Neural progenitor cell (in vitro differentiated cells): ENCODE measurements around the gene KIAA0586.

Experiments
- CTCF ChIP-seq: fragments of 200-600 bp; sonication (generic); IDR thresholded peaks from 2 replicates; pipeline ENCODE4 v1.5.1; 2017; ENCODE audit warnings: antibody characterized with exemption, mild to moderate bottlenecking
- EZH2 ChIP-seq: fragments of 200-600 bp; sonication (generic); IDR thresholded peaks from 2 replicates; pipeline ENCODE4 v1.6.1; 2017; ENCODE audit warnings: antibody characterized with exemption, mild to moderate bottlenecking, moderate library complexity

DNA sequence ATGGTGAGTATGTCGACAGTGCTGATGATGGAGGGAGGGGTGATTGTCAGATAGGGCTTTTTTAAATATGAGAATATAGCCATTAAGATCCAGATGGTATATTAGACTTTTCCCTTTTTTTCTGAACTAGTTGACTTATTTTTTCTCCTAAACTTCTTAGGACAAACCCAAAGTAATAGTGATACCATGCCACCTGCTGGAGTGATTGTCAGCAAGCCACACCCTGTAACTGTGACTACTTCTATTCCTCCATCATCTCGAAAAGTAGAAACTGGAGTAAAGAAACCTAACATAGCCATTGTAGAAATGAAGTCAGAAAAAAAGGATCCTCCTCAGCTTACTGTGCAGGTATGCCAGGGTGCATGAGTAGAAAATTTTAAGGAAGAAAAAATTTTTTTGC is 40.1 kb downstream of the KIAA0586 start:
- TF ChIP-seq CTCF (no peak), EZH2 (no peak)
